ENCODE measurements around the gene FAM187B.

The FAM187B gene

DNA sequence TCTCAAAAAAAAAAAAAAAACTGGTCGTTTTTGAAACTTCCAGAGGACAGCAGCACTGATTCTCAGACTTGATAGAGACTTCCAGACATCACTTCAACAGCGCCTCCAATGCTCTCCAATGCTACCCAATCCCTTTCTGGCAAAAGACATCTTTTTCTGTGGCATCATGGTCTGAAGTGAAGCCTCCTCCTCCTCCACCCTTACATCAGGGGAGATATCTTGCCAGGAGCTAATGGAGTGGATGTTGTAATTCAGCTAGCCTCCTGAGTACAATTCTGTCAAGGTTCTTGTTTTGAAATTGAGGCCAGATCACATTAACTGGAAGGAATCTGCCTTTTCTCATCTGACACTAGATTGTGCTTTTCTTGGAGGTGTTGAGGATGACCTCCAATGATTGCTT, 49.8 kb downstream of the FAM187B start:
- DNase-seq (ENCODE audit: low read depth in 2 of 2), result no peak

DNA sequence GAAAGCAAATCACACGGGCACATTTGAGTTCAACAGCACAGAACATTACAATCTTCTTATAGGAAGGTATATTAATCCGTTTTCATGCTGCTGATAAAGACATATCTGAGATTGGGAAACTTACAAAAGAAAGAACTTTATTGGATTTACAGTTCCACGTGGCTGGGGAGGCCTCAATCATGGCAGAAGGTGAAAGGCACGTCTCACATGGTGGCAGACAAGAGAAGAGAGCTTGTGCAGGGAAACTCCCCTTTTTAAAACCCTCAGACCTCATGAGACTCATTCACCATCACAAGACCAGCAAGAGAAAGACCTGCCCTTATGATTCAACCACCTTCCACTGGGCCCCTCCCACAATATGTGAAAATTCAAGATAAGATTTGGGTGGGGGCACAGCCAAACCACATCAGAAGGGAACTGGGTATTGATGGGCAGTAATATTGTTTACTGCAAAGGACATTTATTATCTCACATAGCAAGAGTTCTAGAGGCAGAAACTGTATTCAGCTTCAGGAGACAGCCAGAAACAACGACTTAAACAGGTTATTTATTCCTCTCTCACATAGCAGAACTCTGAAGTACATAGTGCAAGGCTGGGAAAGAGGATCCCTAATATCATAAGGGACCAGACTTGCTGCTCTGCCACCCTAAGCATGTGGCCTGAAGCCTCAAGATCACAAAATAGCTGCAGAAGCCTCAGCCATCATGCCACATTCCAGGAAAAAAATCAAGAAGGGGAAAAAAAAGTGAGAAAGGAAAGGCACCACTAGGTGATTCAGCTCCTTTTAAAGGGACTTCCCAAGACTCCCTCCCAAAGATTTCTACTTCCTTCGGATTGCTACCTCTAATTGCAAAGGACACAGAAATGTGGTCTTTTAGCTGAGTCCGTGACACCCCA, 50.9 kb downstream of the FAM187B start:
- no peak for DNase-seq (ENCODE audit: low read depth in 2 of 2)

GRCh38 chr19:35176181-35176570, 52.4 kb downstream of the FAM187B start:
- no peak for DNase-seq (ENCODE audit: low read depth in 2 of 2)

All from stimulated activated CD4-positive, alpha-beta T cell treated with anti-CD3 and anti-CD28 coated beads, Interleukin-12 subunit alpha, Interleukin-12 subunit beta, amount 100 ng/mL, for 24 hours (primary cell).